H1 (cell line): ENCODE measurements around the gene SNX2. TPM values are rescaled to one million over a fixed set of nuclear protein-coding genes. Genes with fewer than 3 reads are reported as not detected.

Experiments used
- CTCF ChIA-PET: fragments of 300-600 bp; sonication (Branson Sonifier 250); formaldehyde crosslinking; loops from one replicate; lab custom pipeline; 2021; ENCODE audit not compliant: partially characterized antibody; lab: Charles Lee
- POLR2A ChIA-PET: fragments of 300-600 bp; sonication (Branson Sonifier 250); formaldehyde crosslinking; loops from one replicate; lab custom pipeline; 2021; ENCODE audit warnings: inconsistent platforms; ENCODE audit not compliant: partially characterized antibody; lab: Charles Lee
- DNase-seq, 2 experiments: peaks; one replicate each; pipeline versions ENCODE4 v3.0.0 to v3.0.0-alpha.2; 2010 to 2022; ENCODE audit warnings: low spot score in 2 of 2, low read depth in 1 of 2, mixed read lengths in 1 of 2
- FAIRE-seq: peaks from 2 replicates; lab custom pipeline; 2011; peaks lifted over from hg19 to GRCh38; lab: Jason Lieb, UNC
- H2AFZ ChIP-seq: 2 replicates; pipeline ENCODE4 v1.8.1; 2012; ENCODE audit warnings: low read length, inconsistent platforms
- H2AK5ac ChIP-seq: 2 replicates; pipeline ENCODE4 v1.6.1; 2013; ENCODE audit warnings: low read depth, low read length
- H2BK120ac ChIP-seq: replicated peaks from 2 replicates; pipeline ENCODE3; 2013; ENCODE audit warnings: low read depth, low read length, inconsistent platforms
- H2BK12ac ChIP-seq: 2 replicates; pipeline ENCODE4 v1.6.1; 2013; ENCODE audit warnings: low read depth, low read length
- H2BK15ac ChIP-seq: 2 replicates; pipeline ENCODE4 v1.6.1; 2013; ENCODE audit warnings: low read length
- H2BK20ac ChIP-seq: 2 replicates; pipeline ENCODE4 v1.6.1; 2013; ENCODE audit warnings: low read length
- H2BK5ac ChIP-seq: 2 replicates; pipeline ENCODE4 v1.6.1; 2013; ENCODE audit warnings: low read depth, low read length
- H3K14ac ChIP-seq: 2 replicates; pipeline ENCODE4 v1.6.1; 2013; ENCODE audit warnings: inconsistent platforms; ENCODE audit not compliant: insufficient read length
- H3K18ac ChIP-seq: 2 replicates; pipeline ENCODE4 v1.6.1; 2013; ENCODE audit warnings: low read length; ENCODE audit errors: extremely low read depth
- H3K23ac ChIP-seq: 2 replicates; pipeline ENCODE4 v1.6.1; 2013; ENCODE audit warnings: inconsistent platforms; ENCODE audit not compliant: insufficient read length
- H3K23me2 ChIP-seq: 2 replicates; pipeline ENCODE4 v1.6.1; 2013; ENCODE audit warnings: low read depth, low read length
- H3K27ac ChIP-seq: 2 replicates; pipeline ENCODE4 v1.6.1; 2011; ENCODE audit warnings: low read depth, low read length, inconsistent platforms
- H3K27me3 ChIP-seq, 4 experiments: replicated peaks in 1 of 4; 1 replicate in 1 of 4; 2 replicates in 3 of 4; pipeline versions ENCODE4 v1.6.1 to v1.8.1; 2011 to 2013; ENCODE audit warnings: low read length in 3 of 4, mild to moderate bottlenecking in 3 of 4, inconsistent platforms in 2 of 4, mixed read lengths in 2 of 4, moderate library complexity in 1 of 4; ENCODE audit not compliant: control insufficient read depth in 3 of 4, insufficient read depth in 3 of 4; ENCODE audit errors: extremely low read depth in 1 of 4
- H3K36me3 ChIP-seq, 4 experiments: 2 replicates each; pipeline versions ENCODE4 v1.6.1 to v1.8.1; 2011 to 2013; ENCODE audit warnings: mild to moderate bottlenecking in 4 of 4, low read length in 3 of 4, moderate library complexity in 2 of 4, control low read depth in 1 of 4, inconsistent platforms in 1 of 4; ENCODE audit not compliant: insufficient read depth in 4 of 4, control insufficient read depth in 2 of 4
- H3K4ac ChIP-seq: replicated peaks from 2 replicates; pipeline ENCODE3; 2013; ENCODE audit warnings: low read length, low read depth, mixed read lengths, inconsistent platforms; ENCODE audit not compliant: insufficient read length
- H3K4me1 ChIP-seq, 4 experiments: replicated peaks in 1 of 4; 1 replicate in 1 of 4; 2 replicates in 3 of 4; pipeline versions ENCODE4 v1.6.1 to v1.8.1; 2011 to 2013; ENCODE audit warnings: low read length in 3 of 4, inconsistent platforms in 2 of 4, mixed read lengths in 1 of 4; ENCODE audit not compliant: insufficient read depth in 4 of 4, control insufficient read depth in 3 of 4
- H3K4me2 ChIP-seq, 2 experiments: 2 replicates each; pipeline versions ENCODE4 v1.6.1 to v1.8.1; 2011 to 2013; ENCODE audit warnings: low read depth in 2 of 2, low read length in 2 of 2, control low read depth in 1 of 2, inconsistent platforms in 1 of 2, mild to moderate bottlenecking in 1 of 2; ENCODE audit not compliant: insufficient read depth in 1 of 2
- H3K4me3 ChIP-seq, 4 experiments: fragments of 200-600, 300-600 bp in 1 of 4; sonication (generic), shearing (Covaris generic), sonication (Bioruptor Twin) in 1 of 4; 2 replicates each; pipeline versions ENCODE4 v1.5.1 to v1.8.1; 2011 to 2016; ENCODE audit warnings: low read length in 4 of 4, low read depth in 3 of 4, control low read depth in 2 of 4, inconsistent platforms in 2 of 4, mild to moderate bottlenecking in 2 of 4, mixed read lengths in 1 of 4, moderate library complexity in 1 of 4; ENCODE audit not compliant: insufficient read depth in 2 of 4; ENCODE audit errors: extremely low read depth in 1 of 4
- H3K56ac ChIP-seq: replicated peaks from 2 replicates; pipeline ENCODE3; 2013; ENCODE audit warnings: low read depth, mild to moderate bottlenecking, mixed read lengths, low read length, inconsistent platforms; ENCODE audit not compliant: insufficient read length
- H3K79me1 ChIP-seq: 2 replicates; pipeline ENCODE4 v1.6.1; 2013; ENCODE audit warnings: low read depth, low read length, control low read depth
- H3K79me2 ChIP-seq, 2 experiments: 2 replicates each; pipeline versions ENCODE4 v1.6.1 to v1.8.1; 2012 to 2013; ENCODE audit warnings: low read length in 2 of 2, mild to moderate bottlenecking in 2 of 2, inconsistent platforms in 1 of 2; ENCODE audit not compliant: insufficient read depth in 2 of 2, control insufficient read depth in 1 of 2
- H3K9ac ChIP-seq, 4 experiments: replicated peaks in 1 of 4; 1 replicate in 1 of 4; 2 replicates in 3 of 4; pipeline versions ENCODE4 v1.6.1 to v1.8.1; 2011 to 2013; ENCODE audit warnings: low read depth in 3 of 4, low read length in 3 of 4, control low read depth in 2 of 4, mild to moderate bottlenecking in 2 of 4, moderate library complexity in 2 of 4, inconsistent platforms in 1 of 4; ENCODE audit errors: extremely low read depth in 1 of 4
- H3K9me3 ChIP-seq, 2 experiments: 2 replicates each; pipeline versions ENCODE4 v1.6.1 to v1.8.1; 2012 to 2013; ENCODE audit warnings: mild to moderate bottlenecking in 2 of 2, moderate library complexity in 2 of 2, control low read depth in 1 of 2, inconsistent platforms in 1 of 2, low read depth in 1 of 2, low read length in 1 of 2, mixed read lengths in 1 of 2; ENCODE audit not compliant: insufficient read depth in 2 of 2
- H4K20me1 ChIP-seq, 2 experiments: replicated peaks in 1 of 2; 2 replicates each; pipeline versions ENCODE3 to v1.8.1; 2011 to 2013; ENCODE audit warnings: inconsistent platforms in 2 of 2, low read length in 2 of 2, mild to moderate bottlenecking in 1 of 2; ENCODE audit not compliant: insufficient read depth in 2 of 2, control insufficient read depth in 1 of 2
- H4K5ac ChIP-seq: 2 replicates; pipeline ENCODE4 v1.6.1; 2013; ENCODE audit warnings: low read length, low read depth, mixed read lengths, inconsistent platforms; ENCODE audit not compliant: insufficient read length
- H4K8ac ChIP-seq: 2 replicates; pipeline ENCODE4 v1.8.0; 2013; ENCODE audit warnings: mild to moderate bottlenecking, moderate library complexity, low read length, inconsistent platforms; ENCODE audit not compliant: insufficient read depth; ENCODE audit errors: extremely low read depth
- H4K91ac ChIP-seq: replicated peaks from 2 replicates; pipeline ENCODE3; 2013; ENCODE audit warnings: low read length, mixed read lengths, inconsistent platforms; ENCODE audit not compliant: insufficient read length
- CTBP2 ChIP-seq: IDR thresholded peaks from 2 replicates; pipeline ENCODE4 v1.7.0; 2011; ENCODE audit warnings: borderline replicate concordance, mild to moderate bottlenecking, moderate library complexity, mixed read lengths, low read length; ENCODE audit not compliant: insufficient read depth, insufficient read length
- EGR1 ChIP-seq: IDR thresholded peaks from 2 replicates; pipeline ENCODE4 v1.6.1; 2011; ENCODE audit warnings: low read depth, low read length, borderline replicate concordance
- RBBP5 ChIP-seq: IDR thresholded peaks from 2 replicates; pipeline ENCODE4 v1.7.1; 2012; ENCODE audit warnings: low read depth, mild to moderate bottlenecking, inconsistent platforms, low read length, moderate library complexity, borderline replicate concordance
- SRF ChIP-seq: IDR thresholded peaks from 2 replicates; pipeline ENCODE4 v1.6.1; 2011; ENCODE audit warnings: mild to moderate bottlenecking, low read depth, low read length, moderate library complexity
- ZNF274 ChIP-seq: IDR thresholded peaks from 2 replicates; pipeline ENCODE4 v1.7.0; 2012; ENCODE audit warnings: low read length, borderline replicate concordance; ENCODE audit errors: extremely low read depth
- WGBS, 2 experiments: shearing (Covaris generic) in 1 of 2; methylation state at CpG; one replicate each; pipeline versions ENCODE4 v1.1.6 to v1.1.7; 2013 to 2015; ENCODE audit warnings: low lambda C conversion rate in 2 of 2, mixed read lengths in 2 of 2, inconsistent platforms in 1 of 2, low coverage in 1 of 2, missing lambda C conversion rate in 1 of 2; ENCODE audit not compliant: insufficient replicate concordance in 2 of 2, insufficient coverage in 1 of 2, insufficient read length in 1 of 2; ENCODE audit errors: extremely low coverage in 1 of 2, missing lambda C conversion rate in 1 of 2; 5-methylcytosine and 5-hydroxymethylcytosine counted together
- polyA plus RNA-seq, 7 experiments: library from polyadenylated mRNA; depleted of rRNA in 3 of 7; stranded (reverse) in 5 of 7; unstranded in 2 of 7; fragments of >200 nt in 5 of 7; fragments of 200-250 nt in 2 of 7; gene quantifications; 1 replicate in 5 of 7; 2 replicates in 1 of 7; 4 replicates in 1 of 7; pipeline versions ENCODE4 v1.2.1 to v1.2.3, GENCODE V29; 2011 to 2013; ENCODE audit warnings: missing spikeins in 2 of 7, mixed read lengths in 2 of 7
- total RNA-seq: library from RNA; stranded (reverse); fragmentation: NEBNext Ultra II Directional; extraction: Animal tissue kit (Norgen Biotek cat#: 25700); gene quantifications from 2 replicates; pipeline ENCODE4 v1.2.1, GENCODE V29; 2021
- TF ChIP-seq, protein P1 (sequence below): IDR thresholded peaks from 2 replicates; pipeline ENCODE4 v1.6.1; 2011; ENCODE audit warnings: low read length, improper control_type of control experiment
- TF ChIP-seq, protein P2 (sequence below): IDR thresholded peaks from 2 replicates; pipeline ENCODE4 v1.6.1; 2012; ENCODE audit warnings: low read length, inconsistent platforms

The SNX2 gene
- total and polyA plus RNA-seq, 2 of the 8 experiments (the other 6 are each of a cell fraction or from before 2014, with no cell fraction given): 51.0 to 61.2 TPM

DNA sequence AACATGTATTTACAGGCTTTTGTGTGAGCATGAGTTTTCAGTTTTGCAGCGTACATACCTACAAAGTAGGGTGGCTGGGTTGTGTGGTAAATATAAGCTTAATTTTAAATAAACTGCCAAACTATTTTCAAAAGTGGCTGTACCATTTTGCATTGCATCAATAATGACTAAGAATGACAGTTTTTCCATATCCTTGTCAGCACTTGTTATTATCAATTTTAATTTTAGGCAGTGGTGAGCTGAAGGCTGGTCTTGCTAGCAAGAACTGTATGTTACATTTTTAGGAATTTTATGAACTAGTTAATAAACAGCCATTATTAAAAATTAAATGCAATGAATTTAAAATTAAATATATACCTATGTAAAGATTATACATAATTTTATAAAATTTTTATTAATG, 6.6 kb downstream of the SNX2 start:
- peaks cover 0 to 2% (median 0%) of the 10 kb centered on the region in 4 experiments; a peak in 1 of 7 replicates for H3K4me1 ChIP-seq
- H3K23me2 ChIP-seq: no peaks in the 10 kb centered on the region
- no peak overlapping the region for H2AK5ac ChIP-seq
- H3K56ac ChIP-seq: no peak overlapping the region
- H2BK20ac ChIP-seq: no peak overlapping the region
- no peak overlapping the region for H3K18ac ChIP-seq
- H3K27me3 ChIP-seq: no peaks in the 10 kb centered on the region
- no peak overlapping the region for H4K8ac ChIP-seq
- no peaks in the 10 kb centered on the region for H4K20me1 ChIP-seq
- DNase-seq (no peak), FAIRE-seq (no peak)
- H2BK12ac ChIP-seq: no peak overlapping the region
- H2BK120ac ChIP-seq: no peak overlapping the region
- no peaks in the 10 kb centered on the region; the same call in 1 of the 2 replicates for H3K79me1 ChIP-seq
- H3K23ac ChIP-seq: no peak overlapping the region
- H4K91ac ChIP-seq: no peak overlapping the region
- H3K79me2 ChIP-seq: peaks cover 4 to 92% of the 10 kb centered on the region in 2 experiments; a peak in 3 of 4 replicates
- POLR2A ChIA-PET: no interaction called here
- no peak overlapping the region for H3K27ac ChIP-seq
- H3K4me2 ChIP-seq: no peak overlapping the region
- no peak for TF ChIP-seq SRF
- no peak for TF ChIP-seq CTBP2
- no peak for TF ChIP-seq RBBP5
- TF ChIP-seq, protein P1, sequence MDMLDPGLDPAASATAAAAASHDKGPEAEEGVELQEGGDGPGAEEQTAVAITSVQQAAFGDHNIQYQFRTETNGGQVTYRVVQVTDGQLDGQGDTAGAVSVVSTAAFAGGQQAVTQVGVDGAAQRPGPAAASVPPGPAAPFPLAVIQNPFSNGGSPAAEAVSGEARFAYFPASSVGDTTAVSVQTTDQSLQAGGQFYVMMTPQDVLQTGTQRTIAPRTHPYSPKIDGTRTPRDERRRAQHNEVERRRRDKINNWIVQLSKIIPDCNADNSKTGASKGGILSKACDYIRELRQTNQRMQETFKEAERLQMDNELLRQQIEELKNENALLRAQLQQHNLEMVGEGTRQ: no peak
- TF ChIP-seq EGR1: no peak
- TF ChIP-seq, protein P2, sequence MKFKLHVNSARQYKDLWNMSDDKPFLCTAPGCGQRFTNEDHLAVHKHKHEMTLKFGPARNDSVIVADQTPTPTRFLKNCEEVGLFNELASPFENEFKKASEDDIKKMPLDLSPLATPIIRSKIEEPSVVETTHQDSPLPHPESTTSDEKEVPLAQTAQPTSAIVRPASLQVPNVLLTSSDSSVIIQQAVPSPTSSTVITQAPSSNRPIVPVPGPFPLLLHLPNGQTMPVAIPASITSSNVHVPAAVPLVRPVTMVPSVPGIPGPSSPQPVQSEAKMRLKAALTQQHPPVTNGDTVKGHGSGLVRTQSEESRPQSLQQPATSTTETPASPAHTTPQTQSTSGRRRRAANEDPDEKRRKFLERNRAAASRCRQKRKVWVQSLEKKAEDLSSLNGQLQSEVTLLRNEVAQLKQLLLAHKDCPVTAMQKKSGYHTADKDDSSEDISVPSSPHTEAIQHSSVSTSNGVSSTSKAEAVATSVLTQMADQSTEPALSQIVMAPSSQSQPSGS: no peak
- no peak for TF ChIP-seq ZNF274
- TF ChIP-seq, all 59 proteins: peak for 0
- CTCF ChIA-PET: interaction anchor here (1.5 kb wide), 1 partner anchor 12 kb away, joined by 3 read pairs; no protein-coding TSS in a partner anchor
- Histone ChIP-seq H2AFZ (no peak overlapping the region), H3K36me3 (no peaks in the 10 kb centered on the region; a peak in 1 of 8 replicates), H4K5ac (no peak overlapping the region), H3K9ac (no peak overlapping the region), H3K9me3 (no peaks in the 10 kb centered on the region; a peak in 1 of 4 replicates), H3K4me3 (no peak overlapping the region), H2BK15ac (no peak overlapping the region), H3K4ac (no peak overlapping the region), H2BK5ac (no peak overlapping the region), H3K14ac (no peak overlapping the region)
- WGBS, 2 experiments: 78% methylated on average over 1 of the region's 1 CpG; no CpG with 5 or more reads in 1 of the 2 experiments
